Measurements from ENCODE around the gene CNTNAP2. TPM values are rescaled to one million over a fixed set of nuclear protein-coding genes. Genes with fewer than 3 reads are reported as not detected.

The CNTNAP2 gene
- polyA plus RNA-seq, 1 experiment: not detected

- POLR2A ChIA-PET: no interaction called here
- DNase-seq (ENCODE audit: low read depth): no peak
- no peaks in the 10 kb centered on the region for H3K36me3 ChIP-seq (ENCODE audit: control insufficient read depth, insufficient read depth, low read length)
- H3K4me3 ChIP-seq (ENCODE audit: low read depth, low read length): no peak overlapping the region
- CTCF ChIA-PET: interaction anchor here (1.0 kb wide), 1 partner anchor 13 kb away, joined by 3 read pairs; no protein-coding TSS in a partner anchor
- H3K27me3 ChIP-seq (ENCODE audit: control insufficient read depth, insufficient read depth, low read length): no peaks in the 10 kb centered on the region
- TF ChIP-seq, protein P1, sequence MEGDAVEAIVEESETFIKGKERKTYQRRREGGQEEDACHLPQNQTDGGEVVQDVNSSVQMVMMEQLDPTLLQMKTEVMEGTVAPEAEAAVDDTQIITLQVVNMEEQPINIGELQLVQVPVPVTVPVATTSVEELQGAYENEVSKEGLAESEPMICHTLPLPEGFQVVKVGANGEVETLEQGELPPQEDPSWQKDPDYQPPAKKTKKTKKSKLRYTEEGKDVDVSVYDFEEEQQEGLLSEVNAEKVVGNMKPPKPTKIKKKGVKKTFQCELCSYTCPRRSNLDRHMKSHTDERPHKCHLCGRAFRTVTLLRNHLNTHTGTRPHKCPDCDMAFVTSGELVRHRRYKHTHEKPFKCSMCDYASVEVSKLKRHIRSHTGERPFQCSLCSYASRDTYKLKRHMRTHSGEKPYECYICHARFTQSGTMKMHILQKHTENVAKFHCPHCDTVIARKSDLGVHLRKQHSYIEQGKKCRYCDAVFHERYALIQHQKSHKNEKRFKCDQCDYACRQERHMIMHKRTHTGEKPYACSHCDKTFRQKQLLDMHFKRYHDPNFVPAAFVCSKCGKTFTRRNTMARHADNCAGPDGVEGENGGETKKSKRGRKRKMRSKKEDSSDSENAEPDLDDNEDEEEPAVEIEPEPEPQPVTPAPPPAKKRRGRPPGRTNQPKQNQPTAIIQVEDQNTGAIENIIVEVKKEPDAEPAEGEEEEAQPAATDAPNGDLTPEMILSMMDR (IDR thresholded peaks at IDR 0.05; ENCODE audit: insufficient read depth, low read depth, low read length): peak; percentile 20; the same call in 1 of the 2 replicates
Measured at GRCh38 chr7:148142660-148143248, 2026.2 kb downstream of the CNTNAP2 start.

DNA sequence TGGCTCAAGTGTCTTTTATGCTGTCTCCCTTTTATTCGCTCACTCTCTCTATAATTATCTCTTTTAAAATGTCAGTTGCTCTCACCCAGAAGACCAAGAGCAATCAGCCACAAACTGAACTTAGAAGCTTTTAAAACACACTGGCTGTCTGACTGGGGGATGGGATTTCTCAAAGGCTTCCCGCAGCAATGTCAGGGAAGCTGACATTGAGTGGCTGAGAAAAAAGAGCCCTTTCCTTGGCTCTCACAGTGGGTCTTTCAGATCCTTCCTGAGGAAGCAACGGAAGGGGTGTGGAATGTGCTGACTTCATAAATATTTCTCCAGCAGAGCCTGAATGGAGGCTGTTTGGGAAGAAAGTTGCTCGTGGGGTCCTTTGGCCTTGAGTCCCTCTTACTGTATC, 2028.2 kb downstream of the CNTNAP2 start:
- TF ChIP-seq, protein P1 (IDR thresholded peaks at IDR 0.05; ENCODE audit: insufficient read depth, low read depth, low read length): no peak
- POLR2A ChIA-PET: no interaction called here
- no peak for DNase-seq (ENCODE audit: low read depth)
- no peaks in the 10 kb centered on the region for H3K36me3 ChIP-seq (ENCODE audit: control insufficient read depth, insufficient read depth, low read length)
- CTCF ChIA-PET: no interaction called here
- H3K4me3 ChIP-seq (ENCODE audit: low read depth, low read length): no peak overlapping the region
- no peaks in the 10 kb centered on the region for H3K27me3 ChIP-seq (ENCODE audit: control insufficient read depth, insufficient read depth, low read length)

DNA sequence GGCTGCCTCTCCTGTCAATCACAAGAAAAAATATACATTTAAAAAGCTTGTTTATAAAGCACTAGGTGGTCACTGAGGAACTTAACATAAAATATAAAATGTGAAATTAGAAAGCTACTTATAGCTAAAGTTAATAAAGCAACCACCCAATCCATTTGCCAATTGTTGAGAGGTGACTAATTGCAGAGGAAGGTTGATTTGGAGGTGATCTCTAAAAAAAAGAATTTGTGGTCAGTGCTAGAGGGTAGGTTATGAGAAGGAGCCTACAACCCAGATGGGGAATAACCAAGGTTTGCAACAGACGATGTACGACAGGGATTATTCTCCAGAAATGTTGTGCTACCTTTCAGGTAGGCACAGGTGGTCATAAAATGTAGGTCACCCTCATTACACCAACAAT, 2029.7 kb downstream of the CNTNAP2 start:
- no peak for DNase-seq (ENCODE audit: low read depth)
- Histone ChIP-seq H3K27me3 (ENCODE audit: control insufficient read depth, insufficient read depth, low read length) (no peaks in the 10 kb centered on the region), H3K4me3 (ENCODE audit: low read depth, low read length) (no peak overlapping the region), H3K36me3 (ENCODE audit: control insufficient read depth, insufficient read depth, low read length) (no peaks in the 10 kb centered on the region)
- ChIA-PET CTCF (no interaction called here), POLR2A (no interaction called here)
- TF ChIP-seq, protein P1 (IDR thresholded peaks at IDR 0.05; ENCODE audit: insufficient read depth, low read depth, low read length): no peak

DNA sequence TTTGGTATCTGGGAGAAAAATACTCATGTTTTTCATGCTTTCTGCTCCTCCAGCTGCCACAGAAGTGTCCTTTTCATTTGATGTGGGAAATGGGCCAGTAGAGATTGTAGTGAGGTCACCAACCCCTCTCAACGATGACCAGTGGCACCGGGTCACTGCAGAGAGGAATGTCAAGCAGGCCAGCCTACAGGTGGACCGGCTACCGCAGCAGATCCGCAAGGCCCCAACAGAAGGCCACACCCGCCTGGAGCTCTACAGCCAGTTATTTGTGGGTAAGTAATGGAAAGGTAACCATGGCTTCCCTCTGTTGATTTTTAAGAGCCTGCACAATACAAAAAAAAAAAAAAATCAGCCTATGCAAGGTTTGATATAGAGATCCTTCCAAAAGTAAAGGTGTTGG, 2030.8 kb downstream of the CNTNAP2 start:
- DNase-seq (ENCODE audit: low read depth): no peak
- no peaks in the 10 kb centered on the region for H3K36me3 ChIP-seq (ENCODE audit: control insufficient read depth, insufficient read depth, low read length)
- POLR2A ChIA-PET: no interaction called here
- no peak overlapping the region for H3K4me3 ChIP-seq (ENCODE audit: low read depth, low read length)
- TF ChIP-seq, protein P1 (IDR thresholded peaks at IDR 0.05; ENCODE audit: insufficient read depth, low read depth, low read length): no peak
- CTCF ChIA-PET: no interaction called here
- H3K27me3 ChIP-seq (ENCODE audit: control insufficient read depth, insufficient read depth, low read length): no peaks in the 10 kb centered on the region

- TF ChIP-seq, protein P1 (IDR thresholded peaks at IDR 0.05; ENCODE audit: insufficient read depth, low read depth, low read length): no peak
- ChIA-PET POLR2A (no interaction called here), CTCF (no interaction called here)
- no peaks in the 10 kb centered on the region for H3K27me3 ChIP-seq (ENCODE audit: control insufficient read depth, insufficient read depth, low read length)
- no peak overlapping the region for H3K4me3 ChIP-seq (ENCODE audit: low read depth, low read length)
- H3K36me3 ChIP-seq (ENCODE audit: control insufficient read depth, insufficient read depth, low read length): no peaks in the 10 kb centered on the region
- no peak for DNase-seq (ENCODE audit: low read depth)
Measured at GRCh38 chr7:148148456-148148855, 2031.9 kb downstream of the CNTNAP2 start.

Data from BJ (cell line).